GM19372 (cell line): ENCODE measurements around the gene KEAP1.
"Not testable (repeated sequence)": the region's sequence is repeated elsewhere in the genome, so short reads cannot be mapped to it uniquely, and the experiment has no call there.

Experiments
- ATAC-seq: cut with Tn5 transposase; IDR thresholded peaks from one replicate; pipeline ENCODE4 v1.9.1; 2021; ENCODE audit warnings: mild to moderate bottlenecking, low read depth, moderate library complexity; ENCODE audit not compliant: unreplicated experiment

KEAP1 gene

GRCh38 chr19:10503002-10503789, at the start of gene KEAP1:
Gene KEAP1 (minus strand): TSS chr19:10503356. CDS start chr19:10500033, 3,323 bp downstream.
- ATAC-seq: no peak

- no peak for ATAC-seq
These were observed 49.4 kb upstream of the KEAP1 start for GRCh38 chr19:10552510-10553053.

- no peak for ATAC-seq
These were observed 48.6 kb upstream of the KEAP1 start for GRCh38 chr19:10551698-10552301.

- not testable (repeated sequence) for ATAC-seq
These were observed 47.9 kb upstream of the KEAP1 start for GRCh38 chr19:10551006-10551405.

- ATAC-seq: no peak
These were observed 47.2 kb upstream of the KEAP1 start for GRCh38 chr19:10550336-10550735.

DNA sequence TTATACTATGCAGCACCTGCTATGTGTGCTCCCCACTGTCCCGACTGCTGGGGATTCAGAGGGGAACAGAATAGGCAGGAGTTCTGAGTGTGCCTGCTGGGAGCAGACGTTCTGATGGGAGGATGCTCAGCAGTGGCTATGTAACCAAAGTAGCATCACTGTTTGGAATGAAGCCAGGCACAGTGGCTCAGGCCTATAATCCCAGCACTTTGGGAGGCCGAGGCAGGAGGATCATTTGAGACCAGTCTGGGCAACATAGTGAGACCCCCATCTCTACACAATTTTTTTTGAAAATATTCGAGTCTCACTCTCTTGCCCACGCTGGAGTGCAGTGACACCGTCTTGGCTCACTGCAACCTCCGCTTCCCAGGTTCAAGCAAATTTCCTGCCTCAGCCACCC, 46.6 kb upstream of the KEAP1 start:
- no peak for ATAC-seq

DNA sequence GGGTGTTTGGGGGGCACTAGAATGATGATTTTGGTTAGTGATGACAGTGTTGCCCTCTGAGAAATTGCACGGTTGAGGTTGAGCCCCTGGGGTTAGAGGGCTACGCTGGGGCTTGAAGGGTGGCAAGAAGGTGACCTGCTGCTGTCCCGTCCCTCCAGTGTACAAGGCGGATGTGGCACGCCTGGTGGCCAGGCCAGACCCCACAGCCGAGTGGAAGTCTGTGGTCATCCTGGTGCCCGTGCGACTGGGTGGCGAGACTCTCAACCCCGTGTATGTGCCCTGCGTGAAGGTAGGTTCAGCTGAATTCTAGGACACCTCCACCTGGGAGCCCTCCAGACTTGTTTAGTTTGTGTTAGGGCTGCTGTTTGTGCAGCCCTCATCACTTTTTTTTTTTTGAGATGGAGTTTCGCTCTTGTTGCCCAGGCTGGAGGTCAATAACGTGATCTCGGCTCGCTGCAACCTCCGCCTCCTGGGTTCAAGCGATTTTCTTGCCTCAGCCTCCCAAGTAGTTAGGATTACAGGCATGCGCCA, 45.7 kb upstream of the KEAP1 start:
- no peak for ATAC-seq

DNA sequence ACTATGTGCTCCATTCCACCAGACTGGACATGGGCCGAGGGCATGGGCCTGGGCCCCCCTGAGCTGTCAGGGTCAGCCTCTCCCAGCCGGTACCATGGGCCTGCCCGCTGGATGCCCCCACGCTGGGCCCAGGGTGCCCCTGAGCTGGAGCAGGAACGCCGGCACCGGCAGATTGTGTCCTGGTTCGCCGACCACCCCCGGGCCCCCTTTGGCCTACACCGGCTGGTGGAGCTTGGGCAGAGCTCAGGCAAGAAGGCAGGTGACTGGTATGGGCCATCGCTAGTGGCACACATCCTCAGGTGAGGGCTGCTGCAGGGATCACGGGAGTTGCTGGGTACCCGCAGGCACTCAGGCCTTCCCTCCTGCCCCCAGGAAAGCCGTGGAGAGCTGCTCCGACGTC, 43.7 kb upstream of the KEAP1 start:
- ATAC-seq: no peak

- no peak for ATAC-seq
These were observed 41.6 kb upstream of the KEAP1 start for GRCh38 chr19:10544753-10545251.

DNA sequence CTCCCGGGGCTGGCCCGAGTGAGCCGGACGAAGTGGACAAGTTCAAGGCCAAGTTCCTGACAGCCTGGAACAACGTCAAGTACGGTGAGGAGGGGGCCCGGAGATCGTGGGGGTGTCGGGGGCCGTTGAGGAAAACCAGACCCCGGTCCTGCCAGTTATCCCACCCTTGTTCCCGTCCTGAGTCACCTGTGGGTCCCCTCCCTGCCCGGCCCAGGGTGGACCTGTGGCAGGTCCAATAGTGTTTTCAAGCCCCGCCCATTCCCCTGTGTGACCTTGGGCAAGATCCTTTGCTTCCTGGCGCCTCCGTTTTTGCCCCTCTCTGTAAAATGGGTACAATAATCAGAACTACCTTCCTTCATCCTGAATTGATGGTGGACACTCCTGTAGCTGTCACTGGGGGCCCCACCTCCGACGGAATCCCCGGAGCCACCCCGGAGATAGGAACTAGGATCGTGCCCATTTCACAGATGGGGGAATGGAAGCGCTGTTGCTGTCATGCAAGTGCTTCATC, 41.1 kb upstream of the KEAP1 start:
- ATAC-seq: no peak

GRCh38 chr19:10543420-10544241, 40.5 kb upstream of the KEAP1 start, which contains the start of gene ATG4D:
Gene ATG4D (plus strand): TSS chr19:10543904. CDS start chr19:10544091, 187 bp downstream.
- ATAC-seq: peak; percentile 70

DNA sequence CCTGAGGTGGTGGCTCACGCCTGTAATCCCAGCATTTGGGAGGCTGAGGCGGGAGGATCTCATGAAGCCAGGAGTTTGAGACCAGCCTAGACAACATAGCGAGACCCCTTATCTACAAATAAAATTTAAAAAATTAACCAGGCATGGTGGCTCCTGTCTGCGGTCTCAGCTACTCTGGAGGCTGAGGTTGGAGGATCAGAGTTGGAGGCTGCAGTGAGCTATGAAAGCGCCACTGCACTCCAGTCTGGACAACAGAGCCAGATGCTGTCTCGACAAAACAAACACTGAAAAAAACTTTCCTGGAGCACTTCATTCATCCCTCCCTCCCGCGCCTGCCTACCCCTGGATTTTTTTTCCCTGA, 39.9 kb upstream of the KEAP1 start:
- no peak for ATAC-seq

DNA sequence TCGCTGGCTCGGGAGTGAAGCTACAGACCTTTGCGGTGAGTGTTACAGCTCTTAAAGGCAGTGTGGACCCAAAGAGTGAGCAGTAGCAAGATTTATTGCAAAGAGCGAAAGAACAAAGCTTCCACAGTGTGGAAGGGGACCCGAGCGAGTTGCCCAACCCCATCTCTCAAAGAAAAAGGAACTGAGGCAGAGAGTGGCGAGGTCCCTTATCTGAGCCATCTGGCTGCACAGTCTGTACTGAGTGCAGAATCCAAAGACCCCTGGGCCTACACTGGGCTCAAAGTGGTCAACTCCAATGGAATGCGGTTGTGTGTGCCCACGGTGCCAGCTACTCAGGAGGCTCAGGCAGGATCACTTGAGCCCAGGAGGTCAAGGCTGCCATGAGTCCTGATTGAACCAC, 35.9 kb upstream of the KEAP1 start:
- ATAC-seq: not testable (repeated sequence)

DNA sequence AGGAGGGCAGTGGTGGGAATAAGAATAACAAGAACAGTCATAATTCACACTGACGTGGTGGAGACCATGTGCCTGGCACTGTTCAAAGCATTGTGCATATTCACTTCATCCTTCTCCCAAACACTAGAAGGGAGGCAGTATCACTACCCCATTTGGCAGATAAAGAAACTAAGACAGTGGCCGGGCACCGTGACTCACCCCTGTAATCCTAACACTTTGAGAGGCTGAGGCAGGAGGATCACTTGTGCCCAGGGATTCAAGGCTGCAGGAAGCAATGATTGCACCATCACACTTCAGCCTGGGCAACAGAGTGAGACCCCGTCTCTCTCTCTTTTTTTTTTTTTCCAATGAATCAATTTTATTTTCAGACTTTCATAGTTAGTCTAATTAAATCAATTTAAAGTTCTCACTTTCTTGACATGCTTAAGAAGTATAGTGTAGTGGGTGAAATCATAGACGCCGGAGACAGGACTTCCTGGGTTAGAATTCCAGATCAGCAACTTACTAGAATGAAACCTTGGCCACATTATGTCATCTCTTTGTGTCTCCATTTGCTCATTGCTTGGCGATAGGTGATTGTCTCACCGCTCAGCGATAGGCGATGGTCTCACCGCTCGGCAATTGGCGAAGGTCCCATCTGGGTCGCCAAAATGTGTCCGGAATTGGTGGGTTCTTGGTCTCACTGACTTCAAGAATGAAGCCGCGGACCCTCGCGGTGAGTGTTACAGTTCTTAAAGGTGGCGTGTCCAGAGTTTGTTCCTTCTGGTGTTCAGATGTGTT, 35.2 kb upstream of the KEAP1 start:
- no peak for ATAC-seq

DNA sequence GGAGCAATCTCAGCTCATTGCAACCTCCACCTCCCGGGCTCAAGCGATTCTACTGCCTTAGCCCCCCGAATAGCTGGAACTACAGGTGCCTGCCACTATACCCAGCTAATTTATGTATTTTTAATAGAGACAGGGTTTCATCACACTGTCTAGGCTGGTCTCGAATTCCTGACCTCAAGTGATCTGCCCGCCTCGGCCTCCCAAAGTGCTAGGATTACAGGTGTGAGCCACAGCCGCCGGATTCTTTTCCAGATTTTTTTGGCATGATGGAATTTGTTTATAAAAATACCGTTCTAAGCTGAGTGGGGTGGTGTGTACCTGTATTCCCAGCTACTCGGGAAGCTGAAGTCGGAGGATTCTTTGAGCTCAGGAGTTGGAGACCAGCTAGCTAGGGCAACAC, 34.5 kb upstream of the KEAP1 start:
- no peak for ATAC-seq

- no peak for ATAC-seq
These were observed 32.5 kb upstream of the KEAP1 start for GRCh38 chr19:10535613-10536012.

DNA sequence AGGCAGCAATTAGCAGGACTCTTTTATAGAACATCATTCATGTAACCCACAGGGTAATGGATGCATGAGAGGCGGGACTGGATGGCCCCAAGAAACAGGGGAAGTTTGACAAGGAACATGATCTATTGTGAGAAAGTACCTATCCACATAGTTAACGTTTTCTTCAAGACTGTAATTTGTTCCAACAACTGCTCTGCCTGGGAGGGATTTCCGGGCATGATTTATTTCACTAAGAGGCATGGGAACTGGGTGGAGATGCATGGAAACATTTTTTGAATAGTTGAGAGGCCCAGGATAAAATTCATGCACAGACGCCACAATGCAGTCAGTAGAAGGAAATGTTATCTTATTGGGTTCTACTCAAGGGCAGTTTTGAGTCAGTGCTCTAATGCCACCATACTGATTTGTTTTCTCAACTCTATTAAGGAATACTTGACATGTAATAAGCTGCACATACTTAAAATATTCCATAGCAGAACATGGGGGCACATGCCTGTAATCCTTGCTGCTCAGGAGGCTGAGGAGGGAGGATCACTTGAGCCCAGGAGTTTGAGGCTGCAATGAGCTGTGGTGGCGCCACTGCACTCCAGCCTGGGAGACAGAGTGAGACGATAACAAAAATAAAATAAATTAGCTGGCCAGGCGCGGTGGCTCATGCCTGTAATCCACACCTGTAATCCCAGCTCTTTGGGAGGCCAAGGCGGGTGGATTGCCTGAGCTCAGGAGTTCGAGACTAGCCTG, 30.7 kb upstream of the KEAP1 start:
- ATAC-seq: no peak

DNA sequence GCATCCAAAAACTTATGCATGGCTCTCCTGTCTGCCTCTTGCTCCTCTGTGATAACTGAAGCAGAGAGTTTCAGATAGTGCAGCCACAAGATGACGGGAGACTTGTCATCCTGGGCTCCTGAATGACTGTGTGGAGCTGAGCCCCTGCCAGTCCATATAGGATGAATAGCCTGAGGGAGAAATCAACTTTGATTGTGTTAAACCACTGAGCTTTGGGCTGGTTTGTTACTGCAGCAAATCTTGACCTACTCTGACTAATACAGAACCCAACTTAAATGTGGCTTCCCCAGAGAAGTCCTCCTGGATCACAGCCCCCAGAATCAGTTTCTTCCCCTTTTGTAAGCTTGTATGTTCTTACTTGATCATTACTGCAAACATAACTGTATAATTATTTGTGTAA, 29.3 kb upstream of the KEAP1 start:
- no peak for ATAC-seq

- ATAC-seq: not testable (repeated sequence)
These were observed 23.7 kb upstream of the KEAP1 start for GRCh38 chr19:10526887-10527286.
